ENCODE measurements around the gene CILP2. TPM values are rescaled to one million over a fixed set of nuclear protein-coding genes. Genes with fewer than 3 reads are reported as not detected.

CILP2 gene
- total and polyA plus RNA-seq, 2 donors (not counting 1 experiment from before 2014, with no cell fraction given): 0.10 to 0.66 TPM

- Histone ChIP-seq H3K4me2 (ENCODE audit: extremely low read depth, insufficient read depth, low read length) (no peak overlapping the region), H3K36me3 (ENCODE audit: control insufficient read depth, insufficient read depth, low read length) (no peaks in the 10 kb centered on the region), H3K4me1 (ENCODE audit: control insufficient read depth, extremely low read depth, insufficient read depth, low read length) (no peaks in the 10 kb centered on the region), H2AFZ (ENCODE audit: low read length) (no peak overlapping the region), H3K79me2 (ENCODE audit: control insufficient read depth, insufficient read depth, low read length) (no peaks in the 10 kb centered on the region), H3K9me3 (ENCODE audit: control insufficient read depth, insufficient read depth, low read depth, low read length) (no peaks in the 10 kb centered on the region), H3K27ac (ENCODE audit: insufficient read depth, low read length) (no peak overlapping the region), H4K20me1 (ENCODE audit: control insufficient read depth, extremely low read depth, insufficient read depth, low read length) (no peaks in the 10 kb centered on the region), H3K27me3 (ENCODE audit: control insufficient read depth, insufficient read depth, low read length) (no peaks in the 10 kb centered on the region), H3K9ac (ENCODE audit: insufficient read depth, low read length) (no peak overlapping the region), H3K4me3 (replicated peaks in 1 of 4; ENCODE audit: control extremely low read depth in 1 of 4, insufficient read depth in 1 of 4, low read depth in 3 of 4, low read length in 4 of 4) (no peak overlapping the region)
- DNase-seq (ENCODE audit: low read depth in 2 of 2): no peak
- TF ChIP-seq CTCF (conservative IDR thresholded peaks at IDR 0.05 in 1 of 2, IDR thresholded peaks at IDR 0.05 in 1 of 2; ENCODE audit: low read depth in 1 of 2, low read length in 2 of 2) (no peak), EZH2 (IDR thresholded peaks at IDR 0.05; ENCODE audit: low read length, missing control alignments) (no peak)
Measured at GRCh38 chr19:19533841-19534240, 4.2 kb upstream of the CILP2 start.

- H4K20me1 ChIP-seq (ENCODE audit: control insufficient read depth, extremely low read depth, insufficient read depth, low read length): no peaks in the 10 kb centered on the region
- H3K36me3 ChIP-seq (ENCODE audit: control insufficient read depth, insufficient read depth, low read length): no peaks in the 10 kb centered on the region
- H3K9ac ChIP-seq (ENCODE audit: insufficient read depth, low read length): no peak overlapping the region
- no peak overlapping the region for H3K4me3 ChIP-seq (replicated peaks in 1 of 4; ENCODE audit: control extremely low read depth in 1 of 4, insufficient read depth in 1 of 4, low read depth in 3 of 4, low read length in 4 of 4)
- H3K4me2 ChIP-seq (ENCODE audit: extremely low read depth, insufficient read depth, low read length): no peak overlapping the region
- H3K27me3 ChIP-seq (ENCODE audit: control insufficient read depth, insufficient read depth, low read length): peaks cover 3% of the 10 kb centered on the region
- no peak overlapping the region for H2AFZ ChIP-seq (ENCODE audit: low read length)
- no peaks in the 10 kb centered on the region for H3K9me3 ChIP-seq (ENCODE audit: control insufficient read depth, insufficient read depth, low read depth, low read length)
- no peak for TF ChIP-seq CTCF (conservative IDR thresholded peaks at IDR 0.05 in 1 of 2, IDR thresholded peaks at IDR 0.05 in 1 of 2; ENCODE audit: low read depth in 1 of 2, low read length in 2 of 2)
- no peak for DNase-seq (ENCODE audit: low read depth in 2 of 2)
- no peaks in the 10 kb centered on the region for H3K79me2 ChIP-seq (ENCODE audit: control insufficient read depth, insufficient read depth, low read length)
- no peak overlapping the region for H3K27ac ChIP-seq (ENCODE audit: insufficient read depth, low read length)
- no peaks in the 10 kb centered on the region for H3K4me1 ChIP-seq (ENCODE audit: control insufficient read depth, extremely low read depth, insufficient read depth, low read length)
Measured at GRCh38 chr19:19534556-19535265, 3.4 kb upstream of the CILP2 start.

GRCh38 chr19:19535311-19536191 lies 2.5 kb upstream of the CILP2 start:
- no peaks in the 10 kb centered on the region for H3K79me2 ChIP-seq (ENCODE audit: control insufficient read depth, insufficient read depth, low read length)
- H3K9me3 ChIP-seq (ENCODE audit: control insufficient read depth, insufficient read depth, low read depth, low read length): no peaks in the 10 kb centered on the region
- no peak overlapping the region for H3K4me2 ChIP-seq (ENCODE audit: extremely low read depth, insufficient read depth, low read length)
- H3K4me3 ChIP-seq (replicated peaks in 1 of 4; ENCODE audit: control extremely low read depth in 1 of 4, insufficient read depth in 1 of 4, low read depth in 3 of 4, low read length in 4 of 4): no peak overlapping the region
- no peak overlapping the region for H2AFZ ChIP-seq (ENCODE audit: low read length)
- no peaks in the 10 kb centered on the region for H3K4me1 ChIP-seq (ENCODE audit: control insufficient read depth, extremely low read depth, insufficient read depth, low read length)
- H4K20me1 ChIP-seq (ENCODE audit: control insufficient read depth, extremely low read depth, insufficient read depth, low read length): no peaks in the 10 kb centered on the region
- no peak for DNase-seq (ENCODE audit: low read depth in 2 of 2)
- no peaks in the 10 kb centered on the region for H3K36me3 ChIP-seq (ENCODE audit: control insufficient read depth, insufficient read depth, low read length)
- H3K27ac ChIP-seq (ENCODE audit: insufficient read depth, low read length): no peak overlapping the region
- H3K27me3 ChIP-seq (ENCODE audit: control insufficient read depth, insufficient read depth, low read length): peaks cover 3% of the 10 kb centered on the region
- TF ChIP-seq EZH2 (IDR thresholded peaks at IDR 0.05; ENCODE audit: low read length, missing control alignments) (no peak), CTCF (conservative IDR thresholded peaks at IDR 0.05 in 1 of 2, IDR thresholded peaks at IDR 0.05 in 1 of 2; ENCODE audit: low read depth in 1 of 2, low read length in 2 of 2) (no peak)
- H3K9ac ChIP-seq (ENCODE audit: insufficient read depth, low read length): no peak overlapping the region

Measured in fibroblast of lung (primary cell).